ENCODE results near the gene TGFB3.

TGFB3 gene

DNA sequence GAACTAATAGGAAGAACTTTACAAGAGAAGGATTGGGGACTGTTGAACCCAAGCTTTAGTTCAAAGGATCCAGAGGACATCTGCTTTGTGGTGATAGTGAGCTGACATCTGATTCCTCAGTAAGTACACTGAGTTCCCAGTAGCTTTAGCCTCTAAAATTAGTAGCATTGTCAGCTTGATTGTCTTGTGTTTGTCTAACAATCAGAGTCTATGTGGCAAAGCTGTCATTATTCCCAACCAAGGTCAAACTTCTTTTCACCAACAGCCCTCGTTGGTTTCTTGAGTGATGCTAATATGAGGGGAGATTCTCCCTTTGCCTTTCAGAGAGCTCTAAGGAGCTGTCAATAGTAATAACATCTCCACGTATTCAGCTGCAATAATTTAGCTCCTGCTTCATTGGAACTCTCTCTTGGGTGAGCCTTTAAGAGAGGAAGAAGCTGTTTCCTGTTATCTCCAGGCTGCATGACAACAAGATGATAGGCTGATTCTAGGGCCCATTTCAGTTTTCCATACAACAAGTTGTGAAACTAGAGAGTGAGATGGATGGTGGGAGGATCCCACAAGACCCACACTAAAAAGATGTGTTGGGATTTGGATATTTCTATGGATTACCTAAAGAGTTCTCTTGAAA, 46.7 kb downstream of the TGFB3 start:
- no peaks in the 10 kb centered on the region for H3K9me3 ChIP-seq (ENCODE audit: control insufficient read depth, insufficient read depth, low read length)
- peaks cover 7% of the 10 kb centered on the region for H3K4me1 ChIP-seq (ENCODE audit: control insufficient read depth, low read length)
- no peaks in the 10 kb centered on the region for H4K20me1 ChIP-seq (ENCODE audit: control insufficient read depth, insufficient read depth, low read depth, low read length)
- H3K9me2 ChIP-seq (replicated peaks; ENCODE audit: control insufficient read depth, low read length): no peaks in the 10 kb centered on the region
- H3F3A ChIP-seq (ENCODE audit: control insufficient read depth, insufficient read depth): no peaks in the 10 kb centered on the region
- no peak for TF ChIP-seq EZH2phosphoT487 (IDR thresholded peaks at IDR 0.05; ENCODE audit: borderline replicate concordance, low read length)
- TF ChIP-seq, protein P1, sequence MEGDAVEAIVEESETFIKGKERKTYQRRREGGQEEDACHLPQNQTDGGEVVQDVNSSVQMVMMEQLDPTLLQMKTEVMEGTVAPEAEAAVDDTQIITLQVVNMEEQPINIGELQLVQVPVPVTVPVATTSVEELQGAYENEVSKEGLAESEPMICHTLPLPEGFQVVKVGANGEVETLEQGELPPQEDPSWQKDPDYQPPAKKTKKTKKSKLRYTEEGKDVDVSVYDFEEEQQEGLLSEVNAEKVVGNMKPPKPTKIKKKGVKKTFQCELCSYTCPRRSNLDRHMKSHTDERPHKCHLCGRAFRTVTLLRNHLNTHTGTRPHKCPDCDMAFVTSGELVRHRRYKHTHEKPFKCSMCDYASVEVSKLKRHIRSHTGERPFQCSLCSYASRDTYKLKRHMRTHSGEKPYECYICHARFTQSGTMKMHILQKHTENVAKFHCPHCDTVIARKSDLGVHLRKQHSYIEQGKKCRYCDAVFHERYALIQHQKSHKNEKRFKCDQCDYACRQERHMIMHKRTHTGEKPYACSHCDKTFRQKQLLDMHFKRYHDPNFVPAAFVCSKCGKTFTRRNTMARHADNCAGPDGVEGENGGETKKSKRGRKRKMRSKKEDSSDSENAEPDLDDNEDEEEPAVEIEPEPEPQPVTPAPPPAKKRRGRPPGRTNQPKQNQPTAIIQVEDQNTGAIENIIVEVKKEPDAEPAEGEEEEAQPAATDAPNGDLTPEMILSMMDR (IDR thresholded peaks at IDR 0.05; ENCODE audit: low read depth, low read length, poor library complexity, severe bottlenecking): no peak
- no peak overlapping the region for H3K4me2 ChIP-seq (ENCODE audit: low read length)
- no peak overlapping the region for H3K27ac ChIP-seq (ENCODE audit: low read depth, low read length)
- no peaks in the 10 kb centered on the region for H3K36me3 ChIP-seq (ENCODE audit: control insufficient read depth, low read length)
- H3K27me3 ChIP-seq (ENCODE audit: control insufficient read depth, low read length): no peaks in the 10 kb centered on the region
- no peak overlapping the region for H3K4me3 ChIP-seq (ENCODE audit: low read length)
- no peaks in the 10 kb centered on the region for H3K79me2 ChIP-seq (ENCODE audit: control insufficient read depth, low read length)

- no peaks in the 10 kb centered on the region for H3K9me3 ChIP-seq (ENCODE audit: control insufficient read depth, insufficient read depth, low read length)
- no peaks in the 10 kb centered on the region for H3F3A ChIP-seq (ENCODE audit: control insufficient read depth, insufficient read depth)
- no peak overlapping the region for H3K27ac ChIP-seq (ENCODE audit: low read depth, low read length)
- no peaks in the 10 kb centered on the region for H3K9me2 ChIP-seq (replicated peaks; ENCODE audit: control insufficient read depth, low read length)
- no peaks in the 10 kb centered on the region for H4K20me1 ChIP-seq (ENCODE audit: control insufficient read depth, insufficient read depth, low read depth, low read length)
- H3K4me2 ChIP-seq (ENCODE audit: low read length): no peak overlapping the region
- H3K4me3 ChIP-seq (ENCODE audit: low read length): no peak overlapping the region
- H3K4me1 ChIP-seq (ENCODE audit: control insufficient read depth, low read length): peaks cover 7% of the 10 kb centered on the region
- H3K27me3 ChIP-seq (ENCODE audit: control insufficient read depth, low read length): no peaks in the 10 kb centered on the region
- H3K36me3 ChIP-seq (ENCODE audit: control insufficient read depth, low read length): no peaks in the 10 kb centered on the region
- no peaks in the 10 kb centered on the region for H3K79me2 ChIP-seq (ENCODE audit: control insufficient read depth, low read length)
- TF ChIP-seq, protein P1 (IDR thresholded peaks at IDR 0.05; ENCODE audit: low read depth, low read length, poor library complexity, severe bottlenecking): no peak
- no peak for TF ChIP-seq EZH2phosphoT487 (IDR thresholded peaks at IDR 0.05; ENCODE audit: borderline replicate concordance, low read length)
Observed at GRCh38 chr14:75933712-75934296, 48.0 kb downstream of the TGFB3 start.

DNA sequence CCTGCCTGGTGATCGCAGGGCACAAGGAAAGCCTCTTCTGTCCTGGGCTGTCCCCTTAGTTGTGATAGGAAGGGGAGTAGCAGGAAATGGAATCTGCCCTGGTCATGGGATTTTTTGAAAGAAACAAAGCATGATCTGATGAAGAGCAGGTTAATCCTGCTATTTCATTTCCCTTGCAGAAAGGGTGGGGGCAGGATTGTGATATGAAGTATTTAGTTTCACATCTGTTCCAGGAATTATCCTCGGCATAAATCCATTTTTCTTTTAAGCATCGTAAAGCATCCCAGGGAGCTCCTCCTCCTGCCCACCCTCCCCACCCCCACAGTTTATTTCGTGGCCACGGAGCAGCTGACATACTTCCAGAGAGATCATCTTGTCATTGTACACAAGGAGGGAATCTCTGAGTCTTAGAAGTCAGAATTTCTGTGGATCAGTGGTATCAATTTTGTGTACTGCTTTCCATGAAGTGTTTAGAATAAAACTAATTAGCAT, 53.1 kb downstream of the TGFB3 start:
- Histone ChIP-seq H3K79me2 (ENCODE audit: control insufficient read depth, low read length) (no peaks in the 10 kb centered on the region), H3K9me2 (replicated peaks; ENCODE audit: control insufficient read depth, low read length) (no peaks in the 10 kb centered on the region), H3F3A (ENCODE audit: control insufficient read depth, insufficient read depth) (no peaks in the 10 kb centered on the region), H4K20me1 (ENCODE audit: control insufficient read depth, insufficient read depth, low read depth, low read length) (no peaks in the 10 kb centered on the region), H3K4me2 (ENCODE audit: low read length) (no peak overlapping the region), H3K4me3 (ENCODE audit: low read length) (no peak overlapping the region), H3K4me1 (ENCODE audit: control insufficient read depth, low read length) (no peaks in the 10 kb centered on the region), H3K27me3 (ENCODE audit: control insufficient read depth, low read length) (no peaks in the 10 kb centered on the region), H3K36me3 (ENCODE audit: control insufficient read depth, low read length) (no peaks in the 10 kb centered on the region), H3K27ac (ENCODE audit: low read depth, low read length) (no peak overlapping the region), H3K9me3 (ENCODE audit: control insufficient read depth, insufficient read depth, low read length) (no peaks in the 10 kb centered on the region)
- TF ChIP-seq, protein P1 (IDR thresholded peaks at IDR 0.05; ENCODE audit: low read depth, low read length, poor library complexity, severe bottlenecking): no peak
- TF ChIP-seq EZH2phosphoT487 (IDR thresholded peaks at IDR 0.05; ENCODE audit: borderline replicate concordance, low read length): no peak

Measured in DOHH2 (cell line).